HG03354 (cell line): ENCODE data around the gene ADIPOQ.
"Not testable (repeated sequence)": the region's sequence is repeated elsewhere in the genome, so short reads cannot be mapped to it uniquely, and the experiment has no call there.

ENCODE experiments used
- ATAC-seq: cut with Tn5 transposase; IDR thresholded peaks from one replicate; pipeline ENCODE4 v1.9.1; 2021; ENCODE audit warnings: mild to moderate bottlenecking; ENCODE audit not compliant: unreplicated experiment, poor library complexity, severe bottlenecking

ADIPOQ gene

GRCh38 chr3:186869253-186870100 is 27.0 kb downstream of the ADIPOQ start:
- ATAC-seq, result no peak

GRCh38 chr3:186870421-186871201 is 28.1 kb downstream of the ADIPOQ start:
- no peak for ATAC-seq

GRCh38 chr3:186871403-186871924 is 29.0 kb downstream of the ADIPOQ start:
- no peak for ATAC-seq

- ATAC-seq, result not testable (repeated sequence)
These were observed 31.3 kb downstream of the ADIPOQ start for GRCh38 chr3:186873796-186874195.

GRCh38 chr3:186874216-186874615 is 31.7 kb downstream of the ADIPOQ start:
- ATAC-seq, result not testable (repeated sequence)

- ATAC-seq, result not testable (repeated sequence)
These were observed 32.3 kb downstream of the ADIPOQ start for GRCh38 chr3:186874841-186875240.

GRCh38 chr3:186875708-186876107 is 33.2 kb downstream of the ADIPOQ start:
- no peak for ATAC-seq

- no peak for ATAC-seq
These were observed 37.3 kb downstream of the ADIPOQ start for GRCh38 chr3:186879781-186880180.

- ATAC-seq, result no peak
These were observed 37.9 kb downstream of the ADIPOQ start for GRCh38 chr3:186880406-186880805.

- ATAC-seq, result no peak
These were observed 39.6 kb downstream of the ADIPOQ start for GRCh38 chr3:186882150-186882524.

- no peak for ATAC-seq
These were observed 40.6 kb downstream of the ADIPOQ start for GRCh38 chr3:186882881-186883685.

GRCh38 chr3:186883686-186884058 is 41.2 kb downstream of the ADIPOQ start:
- no peak for ATAC-seq

GRCh38 chr3:186884868-186885267 is 42.4 kb downstream of the ADIPOQ start:
- ATAC-seq, result not testable (repeated sequence)

- ATAC-seq, result no peak
These were observed 43.9 kb downstream of the ADIPOQ start for GRCh38 chr3:186886202-186886981.

GRCh38 chr3:186887507-186887938 is 45.0 kb downstream of the ADIPOQ start:
- not testable (repeated sequence) for ATAC-seq

- ATAC-seq, result no peak
These were observed 46.1 kb downstream of the ADIPOQ start for GRCh38 chr3:186888569-186888968.

- ATAC-seq, result not testable (repeated sequence)
These were observed 47.2 kb downstream of the ADIPOQ start for GRCh38 chr3:186889698-186890097.

- no peak for ATAC-seq
These were observed 48.4 kb downstream of the ADIPOQ start for GRCh38 chr3:186890911-186891310.

GRCh38 chr3:186893071-186893470 is 50.6 kb downstream of the ADIPOQ start:
- not testable (repeated sequence) for ATAC-seq
